DOHH2 (cell line): Measurements from ENCODE around the gene TNK1.

Source experiments
- EZH2phosphoT487 ChIP-seq: fragments of 200-600 bp; sonication (generic); IDR thresholded peaks from 2 replicates; pipeline ENCODE4 v1.6.1; 2017; ENCODE audit warnings: borderline replicate concordance, mild to moderate bottlenecking, antibody characterized with exemption, low read length, moderate library complexity, mixed read lengths
- TF ChIP-seq, protein P1 (sequence below): fragments of 200-600 bp; sonication (generic); IDR thresholded peaks from one replicate; pipeline ENCODE4 v1.5.1; 2014; ENCODE audit warnings: antibody characterized with exemption, mild to moderate bottlenecking, low read depth, low read length; ENCODE audit not compliant: poor library complexity, severe bottlenecking

GRCh38 chr17:7416323-7416722 is 35.4 kb downstream of the TNK1 start:
- TF ChIP-seq, protein P1, sequence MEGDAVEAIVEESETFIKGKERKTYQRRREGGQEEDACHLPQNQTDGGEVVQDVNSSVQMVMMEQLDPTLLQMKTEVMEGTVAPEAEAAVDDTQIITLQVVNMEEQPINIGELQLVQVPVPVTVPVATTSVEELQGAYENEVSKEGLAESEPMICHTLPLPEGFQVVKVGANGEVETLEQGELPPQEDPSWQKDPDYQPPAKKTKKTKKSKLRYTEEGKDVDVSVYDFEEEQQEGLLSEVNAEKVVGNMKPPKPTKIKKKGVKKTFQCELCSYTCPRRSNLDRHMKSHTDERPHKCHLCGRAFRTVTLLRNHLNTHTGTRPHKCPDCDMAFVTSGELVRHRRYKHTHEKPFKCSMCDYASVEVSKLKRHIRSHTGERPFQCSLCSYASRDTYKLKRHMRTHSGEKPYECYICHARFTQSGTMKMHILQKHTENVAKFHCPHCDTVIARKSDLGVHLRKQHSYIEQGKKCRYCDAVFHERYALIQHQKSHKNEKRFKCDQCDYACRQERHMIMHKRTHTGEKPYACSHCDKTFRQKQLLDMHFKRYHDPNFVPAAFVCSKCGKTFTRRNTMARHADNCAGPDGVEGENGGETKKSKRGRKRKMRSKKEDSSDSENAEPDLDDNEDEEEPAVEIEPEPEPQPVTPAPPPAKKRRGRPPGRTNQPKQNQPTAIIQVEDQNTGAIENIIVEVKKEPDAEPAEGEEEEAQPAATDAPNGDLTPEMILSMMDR = no peak
- TF ChIP-seq EZH2phosphoT487 = no peak
